Measurements from ENCODE around the gene MKLN1. TPM values are rescaled to one million over a fixed set of nuclear protein-coding genes. Genes with fewer than 3 reads are reported as not detected.

Gene MKLN1
- total RNA-seq, 1 donor from 2014 or later: 66.3 TPM

- H3K27me3 Mint-ChIP-seq (ENCODE audit: unreplicated experiment): peaks cover 2% of the 10 kb centered on the region
- DNase-seq (ENCODE audit: low spot score): no peak
- H3K4me1 Mint-ChIP-seq (ENCODE audit: unreplicated experiment): no peaks in the 10 kb centered on the region
- H3K9me3 Mint-ChIP-seq (ENCODE audit: unreplicated experiment): no peaks in the 10 kb centered on the region
- no peak for TF ChIP-seq CTCF (IDR thresholded peaks at IDR 0.05; ENCODE audit: unreplicated experiment)
- no peak overlapping the region for H3K4me3 Mint-ChIP-seq (ENCODE audit: unreplicated experiment)
- H3K27ac Mint-ChIP-seq (ENCODE audit: unreplicated experiment): no peak overlapping the region
- H3K36me3 Mint-ChIP-seq (ENCODE audit: low read depth, unreplicated experiment): peaks cover 14% of the 10 kb centered on the region
Measured at GRCh38 chr7:131384286-131384635, 56.6 kb downstream of the MKLN1 start.

GRCh38 chr7:131385039-131385605 lies 57.4 kb downstream of the MKLN1 start:
- H3K4me1 Mint-ChIP-seq (ENCODE audit: unreplicated experiment): no peaks in the 10 kb centered on the region
- no peak overlapping the region for H3K27ac Mint-ChIP-seq (ENCODE audit: unreplicated experiment)
- no peak for TF ChIP-seq CTCF (IDR thresholded peaks at IDR 0.05; ENCODE audit: unreplicated experiment)
- H3K9me3 Mint-ChIP-seq (ENCODE audit: unreplicated experiment): no peaks in the 10 kb centered on the region
- H3K27me3 Mint-ChIP-seq (ENCODE audit: unreplicated experiment): peaks cover 2% of the 10 kb centered on the region
- no peak overlapping the region for H3K4me3 Mint-ChIP-seq (ENCODE audit: unreplicated experiment)
- DNase-seq (ENCODE audit: low spot score): no peak
- H3K36me3 Mint-ChIP-seq (ENCODE audit: low read depth, unreplicated experiment): peaks cover 14% of the 10 kb centered on the region

- Mint-ChIP-seq H3K9me3 (ENCODE audit: unreplicated experiment) (no peaks in the 10 kb centered on the region), H3K36me3 (ENCODE audit: low read depth, unreplicated experiment) (peaks cover 5% of the 10 kb centered on the region), H3K27me3 (ENCODE audit: unreplicated experiment) (peaks cover 2% of the 10 kb centered on the region), H3K4me1 (ENCODE audit: unreplicated experiment) (peaks cover 5% of the 10 kb centered on the region), H3K4me3 (ENCODE audit: unreplicated experiment) (no peak overlapping the region), H3K27ac (ENCODE audit: unreplicated experiment) (no peak overlapping the region)
- no peak for DNase-seq (ENCODE audit: low spot score)
- TF ChIP-seq CTCF (IDR thresholded peaks at IDR 0.05; ENCODE audit: unreplicated experiment): no peak
Measured at GRCh38 chr7:131388126-131388525, 60.5 kb downstream of the MKLN1 start.

GRCh38 chr7:131390275-131390674 lies 62.6 kb downstream of the MKLN1 start:
- Mint-ChIP-seq H3K4me3 (ENCODE audit: unreplicated experiment) (no peak overlapping the region), H3K4me1 (ENCODE audit: unreplicated experiment) (peaks cover 5% of the 10 kb centered on the region), H3K36me3 (ENCODE audit: low read depth, unreplicated experiment) (peaks cover 5% of the 10 kb centered on the region), H3K9me3 (ENCODE audit: unreplicated experiment) (no peaks in the 10 kb centered on the region), H3K27ac (ENCODE audit: unreplicated experiment) (no peak overlapping the region), H3K27me3 (ENCODE audit: unreplicated experiment) (peaks cover 1% of the 10 kb centered on the region)
- DNase-seq (ENCODE audit: low spot score): no peak
- no peak for TF ChIP-seq CTCF (IDR thresholded peaks at IDR 0.05; ENCODE audit: unreplicated experiment)

DNA sequence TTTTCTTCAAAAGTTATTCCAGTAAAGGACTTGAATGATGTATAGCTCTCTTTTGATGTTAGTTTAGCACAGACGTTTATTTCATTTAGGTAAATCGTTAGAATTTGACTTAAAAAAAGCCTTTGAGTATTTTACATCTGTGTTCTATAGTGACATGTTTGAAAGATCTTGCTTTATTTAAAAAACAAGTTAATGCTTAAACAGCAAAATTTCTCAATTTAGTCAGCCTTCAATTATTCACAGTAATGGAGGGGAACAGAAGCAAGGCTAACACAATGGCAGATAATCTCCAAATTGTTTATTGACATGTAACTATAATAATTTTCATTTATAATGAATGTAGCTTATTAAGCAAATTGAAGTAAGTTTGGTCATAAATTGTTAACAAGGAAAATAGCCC lies 63.5 kb downstream of the MKLN1 start:
- Mint-ChIP-seq H3K4me1 (ENCODE audit: unreplicated experiment) (peaks cover 5% of the 10 kb centered on the region), H3K9me3 (ENCODE audit: unreplicated experiment) (no peaks in the 10 kb centered on the region), H3K4me3 (ENCODE audit: unreplicated experiment) (no peak overlapping the region), H3K27ac (ENCODE audit: unreplicated experiment) (no peak overlapping the region), H3K36me3 (ENCODE audit: low read depth, unreplicated experiment) (peaks cover 5% of the 10 kb centered on the region), H3K27me3 (ENCODE audit: unreplicated experiment) (peaks cover 1% of the 10 kb centered on the region)
- no peak for TF ChIP-seq CTCF (IDR thresholded peaks at IDR 0.05; ENCODE audit: unreplicated experiment)
- DNase-seq (ENCODE audit: low spot score): no peak
